Middle frontal gyrus (tissue), 1 donor: Measurements from ENCODE around the gene TNS1.

Experiments used
- DNase-seq: peaks from one replicate; pipeline ENCODE4 v3.0.0-alpha.2; 2015; ENCODE audit warnings: low spot score; ENCODE audit errors: extremely low spot score

TNS1 gene

DNA sequence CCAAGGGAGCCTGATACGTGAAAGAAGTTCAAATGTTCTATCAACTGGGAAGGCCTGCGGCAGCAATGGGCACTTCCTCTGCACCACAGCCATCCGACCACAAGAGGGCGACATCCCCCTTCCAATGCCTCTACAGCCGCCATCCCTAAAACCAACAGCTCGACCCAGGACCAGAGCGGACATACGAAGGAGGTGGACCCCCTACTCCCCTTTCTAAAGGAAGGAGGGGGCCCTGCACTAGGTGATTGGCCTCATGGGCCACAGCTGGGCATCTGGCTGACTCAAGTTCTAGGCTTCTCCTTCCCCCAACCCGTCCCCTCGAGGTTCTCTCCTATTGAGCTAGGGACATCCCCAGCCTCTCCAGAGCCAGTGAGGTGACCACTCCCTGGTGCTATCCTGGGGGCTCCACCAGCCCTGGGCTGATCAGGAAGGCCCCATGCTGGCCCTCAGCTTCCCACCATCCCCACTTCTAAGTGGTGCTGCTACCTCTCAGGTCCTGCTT lies 217.2 kb downstream of the TNS1 start:
- DNase-seq = peak; percentile 53

DNA sequence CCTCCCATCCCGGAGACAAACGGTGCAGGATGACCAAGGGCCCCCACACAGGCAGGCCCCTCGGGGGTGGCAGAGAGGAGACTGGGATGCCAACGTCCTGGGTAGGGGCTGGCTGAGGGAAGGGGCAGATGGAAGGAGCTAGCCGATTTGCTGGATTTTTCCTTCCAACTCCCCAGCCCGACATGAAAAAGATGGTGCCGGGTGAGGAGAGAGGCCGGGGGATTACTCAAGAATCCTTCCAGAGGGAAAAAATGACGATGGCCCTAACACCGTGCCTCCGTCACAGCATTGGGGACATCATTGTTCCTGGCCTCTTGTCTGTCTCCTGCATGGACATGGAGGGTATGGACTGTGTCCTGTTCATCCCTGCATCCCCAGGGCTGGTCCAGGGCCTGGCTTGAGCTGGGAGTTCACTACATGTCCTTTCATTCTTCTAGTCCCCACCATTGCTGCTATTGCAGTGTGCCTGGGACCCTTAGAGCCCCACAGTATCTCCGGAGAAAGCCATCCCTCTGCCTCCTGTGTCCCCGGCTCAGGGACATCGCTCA lies 217.7 kb downstream of the TNS1 start:
- DNase-seq = no peak

DNA sequence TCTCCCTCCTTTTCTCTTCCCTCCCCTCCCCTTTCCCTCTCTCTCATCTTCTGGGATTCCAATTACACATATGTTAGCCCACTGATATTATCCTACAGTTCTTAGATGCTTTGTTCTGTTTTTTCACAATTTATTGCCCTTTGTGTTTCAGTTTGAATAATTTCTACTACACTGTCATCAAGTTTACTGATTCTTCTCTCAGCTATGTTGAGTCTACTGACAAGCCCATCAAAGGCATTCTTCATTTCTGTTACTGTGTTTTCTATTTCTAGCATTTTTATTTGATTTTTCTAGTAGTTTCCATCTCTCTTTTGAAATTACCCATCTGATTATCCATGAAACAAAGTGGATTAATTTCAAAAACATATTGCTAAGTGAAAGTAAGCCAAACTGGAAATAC lies 219.6 kb downstream of the TNS1 start:
- no peak for DNase-seq

DNA sequence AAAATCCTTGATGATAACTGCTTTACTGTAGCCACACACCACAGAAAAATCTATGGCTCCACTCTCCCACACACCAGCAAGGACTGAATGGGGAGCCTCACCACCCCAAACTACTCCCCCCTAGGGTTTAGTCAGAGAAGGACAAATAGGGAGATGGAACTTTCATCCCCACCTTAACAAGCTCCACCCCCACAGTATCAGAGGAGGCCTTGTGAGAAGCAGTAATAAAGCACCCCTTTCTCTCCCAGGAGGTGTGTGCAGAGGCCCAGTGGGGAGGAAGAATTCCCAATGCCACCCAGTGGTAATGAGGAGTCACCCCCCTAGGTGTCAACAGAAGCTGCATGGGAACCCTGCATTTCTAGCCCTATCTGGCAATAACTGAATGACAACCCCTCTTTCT lies 224.9 kb downstream of the TNS1 start:
- DNase-seq = no peak

DNA sequence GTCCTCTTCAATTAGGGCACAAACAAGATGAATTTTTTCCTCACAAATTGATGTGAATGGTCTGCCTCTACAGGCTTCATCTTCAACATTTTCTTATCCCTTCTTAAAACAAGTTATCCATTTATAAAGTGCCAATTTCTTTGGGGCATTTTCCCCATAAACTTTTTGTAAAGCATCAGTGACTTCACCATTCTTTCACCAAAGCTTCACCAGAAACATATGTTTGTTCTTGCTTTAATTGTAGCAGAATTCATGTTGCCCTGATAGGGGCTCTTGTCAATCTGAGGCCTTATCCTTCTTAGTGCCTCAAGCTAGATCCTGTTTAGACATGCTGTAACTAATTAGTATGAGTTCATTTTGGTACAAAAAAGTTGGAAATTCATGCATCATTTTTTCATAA lies 226.2 kb downstream of the TNS1 start:
- DNase-seq = no peak

DNA sequence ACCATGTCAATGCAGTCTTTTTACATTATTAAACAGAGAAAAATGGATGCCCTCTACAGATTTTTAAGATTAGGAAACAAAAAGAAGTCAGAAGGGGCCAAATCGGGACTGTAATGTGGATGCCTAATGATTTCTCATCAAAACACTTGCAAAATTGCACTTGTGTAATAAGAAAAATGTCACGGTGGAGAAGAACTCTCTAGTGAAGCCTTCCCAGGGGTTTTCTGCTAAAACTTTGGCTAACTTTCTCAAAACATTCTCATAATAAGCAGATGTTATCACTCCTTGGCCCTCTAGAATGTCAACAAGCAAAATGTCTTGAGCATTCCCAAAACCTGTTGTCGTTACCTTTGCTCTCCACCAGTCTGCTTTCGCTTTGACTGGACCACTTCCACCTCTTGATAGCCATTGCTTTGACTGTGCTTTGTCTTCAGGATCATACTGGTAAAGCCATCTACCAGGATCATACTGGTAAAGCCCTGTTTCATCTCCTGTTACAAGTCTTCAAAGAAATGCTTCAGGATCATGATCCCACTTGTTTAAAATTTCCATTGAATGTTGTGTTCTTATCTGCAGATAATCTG lies 226.8 kb downstream of the TNS1 start:
- no peak for DNase-seq

DNA sequence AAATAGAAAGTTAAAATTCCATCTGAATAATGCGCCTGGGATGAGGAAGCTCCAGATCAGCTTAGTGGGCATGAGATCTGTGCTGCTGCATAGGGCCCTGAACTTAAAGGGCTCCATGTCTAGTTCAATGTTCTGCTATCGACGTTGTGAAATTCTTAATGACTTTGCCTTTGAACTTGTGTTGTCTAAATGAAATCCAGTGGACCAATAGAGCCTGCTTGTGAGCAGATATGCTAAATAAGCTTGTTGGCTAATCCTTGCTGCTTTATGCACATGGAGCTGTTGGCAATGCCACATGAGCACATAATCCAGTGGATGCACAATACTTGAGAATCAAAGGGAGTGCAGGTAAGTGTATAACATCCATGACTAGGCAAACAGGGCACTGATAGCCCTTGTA lies 228.6 kb downstream of the TNS1 start:
- no peak for DNase-seq

DNA sequence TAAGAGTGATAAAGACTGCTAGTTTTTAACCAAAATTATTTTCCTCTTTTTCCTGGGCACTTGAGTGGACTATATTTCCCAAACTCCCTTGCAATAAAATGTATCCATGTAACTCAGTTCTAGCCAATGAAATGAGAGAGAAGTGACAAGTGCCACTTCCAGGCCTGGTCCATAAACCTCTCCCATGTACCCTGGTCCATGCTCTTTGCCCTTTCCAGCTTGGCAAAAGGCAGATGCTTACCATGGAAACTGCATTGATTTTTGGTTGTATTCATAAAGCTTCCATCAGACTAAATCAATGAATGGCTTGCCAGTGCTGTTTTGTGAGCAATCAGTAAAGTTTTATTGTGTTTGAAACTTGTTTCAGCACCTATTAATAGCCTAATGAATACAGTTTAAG lies 229.3 kb downstream of the TNS1 start:
- no peak for DNase-seq

DNA sequence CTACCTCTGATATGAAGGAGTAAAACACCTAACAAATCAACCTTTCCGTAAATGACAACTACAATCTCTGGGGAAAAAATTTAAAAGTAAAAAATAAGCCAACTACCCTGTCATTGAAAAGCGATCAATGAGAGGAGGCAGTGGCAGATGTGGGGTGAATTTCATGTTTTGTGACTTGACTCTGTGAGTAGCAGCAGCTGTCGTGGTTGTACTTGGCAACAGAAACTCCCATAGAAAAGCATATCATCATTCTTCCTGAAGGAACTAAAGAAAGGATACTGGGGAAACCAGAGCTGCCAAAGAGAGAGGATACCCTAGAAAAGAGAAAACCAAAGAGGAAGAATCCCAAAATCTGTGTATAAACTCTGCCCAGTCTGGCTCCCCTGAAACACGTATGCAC lies 236.4 kb downstream of the TNS1 start:
- no peak for DNase-seq

DNA sequence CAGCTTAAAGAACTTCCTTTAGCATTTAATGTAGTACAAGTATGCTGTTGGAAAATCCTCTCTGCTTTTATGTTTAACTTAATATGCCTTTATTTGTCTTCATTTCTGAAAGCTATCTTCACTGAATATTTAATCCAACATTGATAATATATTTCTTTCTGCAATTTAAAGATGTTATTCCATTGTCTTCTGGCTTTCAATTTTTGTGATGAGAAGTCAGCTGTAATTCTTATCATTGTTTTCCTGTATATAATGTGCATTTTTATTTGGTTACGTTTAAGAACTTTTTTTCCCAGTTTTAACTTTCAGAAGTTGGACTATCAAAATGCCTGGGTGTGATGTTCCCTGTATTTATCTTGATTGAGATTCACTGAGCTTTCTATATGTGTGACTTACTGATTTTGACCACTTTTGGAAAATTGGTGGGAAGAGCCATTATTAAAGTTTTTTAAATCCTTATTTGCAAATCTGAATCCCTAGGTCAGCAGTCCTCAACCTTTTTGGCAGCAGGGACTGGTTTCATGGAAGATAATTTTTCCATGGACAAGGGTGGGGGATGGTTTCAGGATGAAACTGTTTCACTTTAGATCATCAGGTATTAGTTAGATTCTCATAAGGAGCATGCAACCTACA lies 241.0 kb downstream of the TNS1 start:
- DNase-seq = no peak

DNA sequence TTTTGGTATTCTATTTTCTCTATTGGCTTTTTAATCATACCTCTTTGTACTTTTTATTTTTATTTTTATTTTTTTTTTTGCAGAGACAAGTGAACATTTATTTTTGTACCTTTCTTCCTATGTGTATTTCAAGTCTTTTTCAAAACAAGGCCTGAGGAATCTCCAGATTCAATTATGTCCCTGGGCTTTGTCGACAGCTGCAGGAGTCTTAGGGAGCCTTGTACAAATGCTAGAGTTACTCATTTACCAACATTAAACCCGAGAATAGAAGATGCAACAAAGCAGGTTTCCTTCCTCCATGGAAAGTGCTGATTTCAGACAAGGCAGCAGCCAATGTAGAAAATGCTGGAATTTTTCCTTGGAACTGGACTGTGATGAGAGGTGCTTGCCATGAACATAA lies 242.8 kb downstream of the TNS1 start:
- no peak for DNase-seq

DNA sequence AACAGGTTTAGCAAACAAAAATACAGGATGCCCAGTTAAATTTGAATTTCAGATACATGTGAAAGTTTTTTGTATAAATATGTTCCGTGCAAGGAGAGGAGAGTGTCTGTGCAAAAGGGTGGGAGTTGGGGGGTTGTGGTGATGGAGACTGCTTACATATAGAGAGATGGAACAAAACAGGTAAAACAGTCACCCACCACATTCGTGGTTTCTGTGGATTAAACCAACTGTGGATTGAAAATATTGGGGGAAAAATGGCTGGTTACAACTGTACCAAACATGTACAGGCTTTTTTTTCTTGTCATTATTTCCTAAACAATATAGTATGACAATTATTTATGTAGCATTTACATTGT lies 245.7 kb downstream of the TNS1 start:
- no peak for DNase-seq

DNA sequence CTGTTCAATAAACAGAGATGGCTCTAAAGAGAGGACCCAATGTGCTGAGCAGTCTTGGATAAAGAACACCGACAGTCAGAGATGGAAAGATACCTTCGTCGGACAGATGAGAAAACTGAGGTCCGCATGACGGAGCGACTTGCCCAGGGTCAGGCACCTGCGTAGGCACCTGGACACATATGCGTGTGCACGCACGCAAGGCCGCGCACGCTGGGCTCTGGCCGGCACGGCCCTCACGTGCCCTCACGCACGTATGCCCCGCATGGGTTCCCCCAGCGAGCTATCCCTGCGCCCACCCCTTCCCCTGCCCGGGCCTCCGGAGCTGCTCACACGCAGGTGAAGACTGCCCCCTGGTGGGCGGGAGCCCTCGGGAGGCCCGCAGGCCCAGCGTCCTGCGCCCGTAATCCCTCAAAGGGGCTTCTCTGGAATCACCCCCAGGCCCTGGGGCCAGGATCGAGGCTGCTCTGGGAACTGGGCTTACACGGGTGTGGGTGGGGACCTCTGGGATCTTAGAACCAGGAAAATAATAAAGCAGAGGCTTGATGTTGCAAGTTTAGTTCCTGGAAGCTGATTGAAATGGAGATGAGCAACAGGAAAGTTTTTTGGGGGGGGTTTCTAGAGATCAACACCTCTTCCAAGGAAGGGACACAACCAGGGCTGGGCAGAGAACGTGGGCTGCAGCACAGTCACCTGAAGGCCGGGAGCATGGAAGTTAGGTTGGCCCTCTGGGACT lies 246.3 kb downstream of the TNS1 start:
- DNase-seq = no peak

DNA sequence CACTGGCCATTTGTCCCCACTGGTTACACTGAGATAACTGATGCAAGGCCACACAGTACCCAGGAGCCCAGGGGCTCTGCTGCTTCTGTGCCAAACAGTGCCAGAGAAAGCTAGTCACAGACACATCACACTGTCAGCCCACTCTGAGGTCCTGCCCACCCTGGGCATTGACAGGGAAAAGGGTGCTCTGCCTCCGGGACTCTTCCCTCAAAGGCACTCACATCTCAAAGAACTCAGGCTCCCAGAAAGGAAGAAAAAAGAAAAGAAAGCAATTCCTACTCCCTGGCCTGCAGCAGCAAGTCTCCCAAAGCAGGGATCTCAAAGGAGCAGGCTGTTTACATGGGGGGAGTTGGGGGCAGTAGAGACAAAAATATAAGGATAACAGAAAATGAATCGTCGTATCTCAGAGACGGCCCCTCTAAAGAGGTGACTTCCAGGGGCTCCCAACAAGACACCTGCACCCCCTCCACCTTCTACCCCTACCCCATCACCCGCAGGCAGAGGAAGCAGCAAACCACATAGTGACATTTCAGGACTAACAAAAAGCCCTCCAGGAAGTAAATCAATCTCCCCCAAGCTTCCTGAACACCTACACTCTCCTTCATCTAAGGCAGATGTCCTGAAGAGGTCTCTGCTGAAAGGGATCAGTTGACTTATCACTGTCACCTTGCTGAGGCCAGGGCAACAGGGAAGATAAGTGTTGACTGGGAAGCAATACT lies 247.6 kb downstream of the TNS1 start:
- DNase-seq = no peak

DNA sequence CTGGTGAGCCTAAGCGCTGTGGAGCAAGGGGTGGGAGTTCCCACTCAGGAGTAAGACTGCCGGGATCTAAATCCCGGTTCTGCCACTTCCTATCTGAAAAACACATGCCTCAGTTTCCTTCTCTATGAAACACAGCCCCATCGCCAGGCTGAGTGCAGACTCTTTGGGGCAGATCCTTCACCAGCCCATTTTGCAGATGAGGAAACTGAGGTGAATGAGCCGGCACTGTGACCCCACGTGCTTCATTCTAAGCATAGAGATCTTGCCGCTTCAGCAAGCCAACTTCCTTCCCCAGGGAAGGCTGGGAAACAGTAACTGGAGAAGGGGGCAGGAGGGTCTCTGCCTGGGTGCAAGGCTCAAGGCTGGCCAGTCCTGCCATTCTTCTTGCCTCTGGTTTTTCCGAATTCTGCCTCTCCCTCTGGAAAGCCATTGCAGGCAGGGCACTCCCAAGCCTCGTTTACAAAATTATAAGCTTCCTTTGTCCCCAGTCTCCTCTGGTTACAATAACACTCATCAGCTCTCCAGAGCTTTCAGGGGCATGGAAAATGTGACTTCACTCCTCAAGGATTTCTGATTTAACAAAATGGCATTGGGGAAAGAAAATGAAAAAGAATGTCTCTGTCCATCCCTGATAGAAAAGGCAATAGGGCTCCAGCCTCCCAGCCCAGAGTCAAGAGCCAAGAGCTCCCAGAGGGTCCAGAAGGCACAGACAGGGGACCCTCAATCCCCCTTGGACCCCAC lies 249.2 kb downstream of the TNS1 start:
- DNase-seq = no peak

DNA sequence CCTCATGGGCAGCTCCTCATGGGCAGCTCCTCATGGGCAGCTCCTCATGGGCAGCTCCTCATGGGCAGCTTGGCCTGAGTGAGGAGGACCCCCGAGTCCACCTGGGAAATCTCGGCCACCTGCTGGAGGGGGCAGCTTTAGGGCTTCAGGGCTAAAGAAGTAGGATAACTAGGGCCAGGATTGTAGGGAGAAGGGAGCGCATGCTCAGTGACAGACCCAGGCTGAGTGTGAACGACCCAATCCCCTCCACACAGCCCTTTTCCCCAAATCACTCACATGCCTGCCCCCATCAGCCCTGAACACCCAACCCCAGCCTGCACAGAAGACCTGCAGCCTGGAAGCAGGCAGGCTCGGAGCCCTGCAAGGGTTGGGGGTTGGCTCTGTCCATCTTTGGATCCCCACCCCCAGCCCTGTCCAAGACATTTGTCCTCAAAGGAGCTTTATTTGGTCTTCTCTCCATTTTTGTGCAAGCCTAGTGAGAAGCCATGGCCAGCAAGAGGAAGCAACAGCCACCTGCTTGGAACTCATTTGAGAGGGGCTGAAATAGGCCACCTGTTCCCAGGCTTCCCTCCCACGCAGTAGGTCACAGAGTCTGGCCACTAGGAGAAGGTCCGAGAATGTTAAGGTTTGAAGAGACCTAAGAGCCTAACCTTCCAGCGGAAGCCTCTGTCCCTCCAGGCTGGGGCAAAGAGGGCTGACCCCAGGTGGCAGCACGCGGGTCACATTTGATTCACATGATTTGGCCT lies 249.9 kb downstream of the TNS1 start:
- no peak for DNase-seq

DNA sequence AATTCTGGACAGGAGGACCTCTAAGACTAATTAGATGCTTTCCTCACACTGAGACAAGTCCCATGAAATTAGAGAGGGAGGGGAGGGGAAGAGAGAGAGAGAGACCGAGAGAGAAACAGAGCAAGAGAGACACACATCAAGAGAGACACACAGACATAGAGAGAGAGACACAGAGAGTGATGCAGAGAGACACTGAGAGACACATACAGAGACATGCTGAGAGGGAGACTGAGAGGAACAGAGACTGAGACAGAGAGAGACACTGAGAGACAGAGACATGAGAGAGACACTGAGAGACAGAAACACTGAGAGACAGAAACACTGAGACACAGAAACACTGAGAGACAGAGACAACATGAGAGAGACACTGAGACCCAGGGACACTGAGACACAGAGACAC lies 250.8 kb downstream of the TNS1 start:
- no peak for DNase-seq

DNA sequence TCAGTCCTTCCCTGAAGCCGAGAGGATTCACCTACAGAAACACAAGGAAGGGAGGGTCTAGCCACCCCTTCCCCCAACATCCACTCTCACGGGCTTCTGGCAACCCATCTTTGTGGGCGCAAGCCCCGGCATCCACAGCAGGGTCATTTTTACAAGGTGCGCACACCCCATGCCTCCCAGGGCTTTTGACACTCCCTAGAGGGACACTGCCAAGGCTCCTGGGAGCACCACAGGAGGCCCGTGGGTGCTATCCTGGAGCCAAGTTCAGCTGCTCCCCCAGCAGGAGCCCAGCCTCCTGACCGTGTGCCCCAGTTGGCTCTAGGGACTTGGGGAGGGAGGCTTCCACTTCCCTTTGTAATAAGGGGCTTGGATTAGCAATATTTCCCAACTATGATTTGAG lies 251.6 kb downstream of the TNS1 start:
- DNase-seq = no peak
